WTC11 (cell line): Measurements from ENCODE around the gene ANTXR1.

Experiments
- ATF1 ChIP-seq: sonication (generic); formaldehyde crosslinking; IDR thresholded peaks from 2 replicates; pipeline ENCODE4 v1.8.1; 2023; ENCODE audit warnings: mild to moderate bottlenecking, moderate library complexity, missing genetic modification reagents
- ETV6 ChIP-seq: sonication (generic); formaldehyde crosslinking; IDR thresholded peaks from 2 replicates; pipeline ENCODE4 v1.8.1; 2022; ENCODE audit warnings: mild to moderate bottlenecking, missing genetic modification reagents
- FOXP1 ChIP-seq: sonication (generic); formaldehyde crosslinking; IDR thresholded peaks from 2 replicates; pipeline ENCODE4 v1.8.0; 2022; ENCODE audit warnings: missing genetic modification reagents, mild to moderate bottlenecking, moderate library complexity, borderline replicate concordance
- GABPB1 ChIP-seq: sonication (generic); formaldehyde crosslinking; IDR thresholded peaks from 2 replicates; pipeline ENCODE4 v1.8.1; 2023; ENCODE audit warnings: mild to moderate bottlenecking, missing genetic modification reagents
- IRF2 ChIP-seq: sonication (generic); formaldehyde crosslinking; IDR thresholded peaks from 2 replicates; pipeline ENCODE4 v1.8.0; 2022; ENCODE audit warnings: low read depth, missing genetic modification reagents, borderline replicate concordance
- KAT7 ChIP-seq: sonication (generic); formaldehyde crosslinking; IDR thresholded peaks from 2 replicates; pipeline ENCODE4 v1.8.1; 2023; ENCODE audit warnings: missing genetic modification reagents, mild to moderate bottlenecking, borderline replicate concordance
- MYBL2 ChIP-seq: sonication (generic); formaldehyde crosslinking; IDR thresholded peaks from 2 replicates; pipeline ENCODE4 v1.8.1; 2023; ENCODE audit warnings: mild to moderate bottlenecking, moderate library complexity, missing genetic modification reagents
- SOX15 ChIP-seq: fragments of 250-450 bp; sonication (Bioruptor Pico); IDR thresholded peaks from 2 replicates; pipeline ENCODE4 v1.9.0; 2021; ENCODE audit warnings: mild to moderate bottlenecking
- TF ChIP-seq, protein P1 (sequence below): fragments of 250-450 bp; sonication (Bioruptor Pico); conservative IDR thresholded peaks from 2 replicates; pipeline ENCODE4 v1.9.0; 2021; ENCODE audit warnings: mild to moderate bottlenecking
- TF ChIP-seq, protein P2 (sequence below): fragments of 200-600 bp; IDR thresholded peaks from 2 replicates; pipeline ENCODE4 v1.8.0; 2022; ENCODE audit warnings: antibody characterized with exemption
- TF ChIP-seq, protein P3 (sequence below): sonication (generic); formaldehyde crosslinking; conservative IDR thresholded peaks from 2 replicates; pipeline ENCODE4 v1.8.1; 2023; ENCODE audit warnings: mild to moderate bottlenecking, low read depth, missing genetic modification reagents, moderate library complexity
- TF ChIP-seq, protein P4 (sequence below): sonication (generic); formaldehyde crosslinking; IDR thresholded peaks from 2 replicates; pipeline ENCODE4 v1.8.1; 2023; ENCODE audit warnings: mild to moderate bottlenecking, missing genetic modification reagents
- TF ChIP-seq, protein P5 (sequence below): sonication (generic); formaldehyde crosslinking; IDR thresholded peaks from 2 replicates; pipeline ENCODE4 v1.8.1; 2023; ENCODE audit warnings: mild to moderate bottlenecking, moderate library complexity, missing genetic modification reagents
- TF ChIP-seq, protein P6 (sequence below): sonication (generic); formaldehyde crosslinking; IDR thresholded peaks from 2 replicates; pipeline ENCODE4 v1.8.1; 2022; ENCODE audit warnings: mild to moderate bottlenecking, moderate library complexity, missing genetic modification reagents

DNA sequence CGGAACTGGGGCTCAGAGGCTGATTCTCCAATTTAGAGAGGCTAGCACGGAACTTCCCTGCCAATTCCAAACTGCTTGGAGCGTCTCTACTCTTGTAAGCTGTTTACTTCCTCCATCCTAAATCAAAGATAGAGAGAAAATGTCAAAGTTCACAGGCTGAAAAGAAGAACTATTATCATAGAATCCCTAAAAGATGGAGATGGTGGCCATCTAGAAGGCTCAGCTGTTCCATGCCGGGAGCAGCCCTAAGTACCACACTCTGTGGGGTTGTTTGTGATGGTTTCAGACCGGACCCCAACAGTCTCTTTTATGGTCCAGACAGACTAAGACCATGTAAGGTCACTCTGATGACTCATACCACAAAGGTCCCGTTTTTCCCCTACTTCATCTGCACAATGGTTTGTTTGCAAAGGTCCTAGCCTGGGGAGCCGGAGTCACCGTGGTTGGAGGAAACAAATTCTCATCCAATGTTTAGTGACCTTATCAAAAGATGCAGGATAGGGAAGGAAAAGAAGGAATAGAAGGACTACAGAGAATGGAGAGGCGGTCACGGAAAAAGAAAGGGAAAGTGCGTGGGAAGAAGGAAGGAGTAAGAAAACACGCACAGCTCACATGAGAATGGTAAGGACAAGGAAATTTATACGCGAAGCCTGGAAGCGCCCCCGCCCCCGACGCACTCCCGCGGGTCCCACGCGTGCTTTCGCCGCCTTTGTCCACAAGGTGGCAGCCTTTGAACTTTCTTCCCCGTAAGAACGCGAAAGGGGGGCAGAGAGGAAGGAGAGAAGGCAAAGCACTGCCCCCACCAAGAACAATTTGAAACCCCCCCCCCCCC, 453 bp upstream of the ANTXR1 start:
- TF ChIP-seq, protein P1, sequence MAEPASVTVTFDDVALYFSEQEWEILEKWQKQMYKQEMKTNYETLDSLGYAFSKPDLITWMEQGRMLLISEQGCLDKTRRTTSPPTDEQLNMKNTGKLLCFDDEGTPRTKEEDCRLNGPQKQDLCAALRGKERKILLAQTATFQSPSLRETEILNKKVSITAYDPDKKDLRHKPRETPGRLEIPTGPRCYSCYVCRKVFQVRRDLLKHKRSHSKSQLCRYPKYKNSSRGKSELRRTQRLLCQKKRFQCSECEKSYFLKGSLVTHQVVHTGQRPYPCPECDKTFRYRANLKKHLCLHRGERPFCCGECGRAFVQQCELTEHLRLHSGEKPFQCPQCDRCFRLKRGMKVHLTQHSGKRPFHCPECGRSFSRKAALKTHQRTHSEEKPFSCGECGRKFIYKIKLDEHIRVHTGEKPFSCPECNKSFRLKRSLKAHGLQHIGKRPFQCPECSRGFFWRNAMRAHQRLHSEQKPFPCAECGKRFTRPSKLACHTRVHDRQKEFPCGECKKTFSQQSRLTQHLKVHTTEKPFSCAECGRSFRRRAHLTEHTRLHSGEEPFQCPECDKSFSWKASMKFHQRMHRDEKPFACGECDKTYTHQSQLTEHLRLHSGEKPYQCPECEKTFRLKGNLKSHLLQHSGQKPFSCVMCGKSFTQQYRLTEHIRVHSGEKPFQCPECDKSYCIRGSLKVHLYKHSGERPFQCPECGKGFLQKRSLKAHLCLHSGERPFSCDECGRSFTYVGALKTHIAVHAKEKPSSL (CRISPR knock-in tag): no peak
- TF ChIP-seq IRF2 (CRISPR knock-in tag) (no peak), ETV6 (no peak), SOX15 (CRISPR knock-in tag) (no peak), ATF1 (CRISPR knock-in tag) (no peak), GABPB1 (no peak), MYBL2 (CRISPR knock-in tag) (no peak), KAT7 (CRISPR knock-in tag) (no peak), FOXP1 (no peak)
- TF ChIP-seq, protein P2, sequence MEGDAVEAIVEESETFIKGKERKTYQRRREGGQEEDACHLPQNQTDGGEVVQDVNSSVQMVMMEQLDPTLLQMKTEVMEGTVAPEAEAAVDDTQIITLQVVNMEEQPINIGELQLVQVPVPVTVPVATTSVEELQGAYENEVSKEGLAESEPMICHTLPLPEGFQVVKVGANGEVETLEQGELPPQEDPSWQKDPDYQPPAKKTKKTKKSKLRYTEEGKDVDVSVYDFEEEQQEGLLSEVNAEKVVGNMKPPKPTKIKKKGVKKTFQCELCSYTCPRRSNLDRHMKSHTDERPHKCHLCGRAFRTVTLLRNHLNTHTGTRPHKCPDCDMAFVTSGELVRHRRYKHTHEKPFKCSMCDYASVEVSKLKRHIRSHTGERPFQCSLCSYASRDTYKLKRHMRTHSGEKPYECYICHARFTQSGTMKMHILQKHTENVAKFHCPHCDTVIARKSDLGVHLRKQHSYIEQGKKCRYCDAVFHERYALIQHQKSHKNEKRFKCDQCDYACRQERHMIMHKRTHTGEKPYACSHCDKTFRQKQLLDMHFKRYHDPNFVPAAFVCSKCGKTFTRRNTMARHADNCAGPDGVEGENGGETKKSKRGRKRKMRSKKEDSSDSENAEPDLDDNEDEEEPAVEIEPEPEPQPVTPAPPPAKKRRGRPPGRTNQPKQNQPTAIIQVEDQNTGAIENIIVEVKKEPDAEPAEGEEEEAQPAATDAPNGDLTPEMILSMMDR: peak; percentile 54; the same call in 1 of the 2 replicates
- TF ChIP-seq, protein P3, sequence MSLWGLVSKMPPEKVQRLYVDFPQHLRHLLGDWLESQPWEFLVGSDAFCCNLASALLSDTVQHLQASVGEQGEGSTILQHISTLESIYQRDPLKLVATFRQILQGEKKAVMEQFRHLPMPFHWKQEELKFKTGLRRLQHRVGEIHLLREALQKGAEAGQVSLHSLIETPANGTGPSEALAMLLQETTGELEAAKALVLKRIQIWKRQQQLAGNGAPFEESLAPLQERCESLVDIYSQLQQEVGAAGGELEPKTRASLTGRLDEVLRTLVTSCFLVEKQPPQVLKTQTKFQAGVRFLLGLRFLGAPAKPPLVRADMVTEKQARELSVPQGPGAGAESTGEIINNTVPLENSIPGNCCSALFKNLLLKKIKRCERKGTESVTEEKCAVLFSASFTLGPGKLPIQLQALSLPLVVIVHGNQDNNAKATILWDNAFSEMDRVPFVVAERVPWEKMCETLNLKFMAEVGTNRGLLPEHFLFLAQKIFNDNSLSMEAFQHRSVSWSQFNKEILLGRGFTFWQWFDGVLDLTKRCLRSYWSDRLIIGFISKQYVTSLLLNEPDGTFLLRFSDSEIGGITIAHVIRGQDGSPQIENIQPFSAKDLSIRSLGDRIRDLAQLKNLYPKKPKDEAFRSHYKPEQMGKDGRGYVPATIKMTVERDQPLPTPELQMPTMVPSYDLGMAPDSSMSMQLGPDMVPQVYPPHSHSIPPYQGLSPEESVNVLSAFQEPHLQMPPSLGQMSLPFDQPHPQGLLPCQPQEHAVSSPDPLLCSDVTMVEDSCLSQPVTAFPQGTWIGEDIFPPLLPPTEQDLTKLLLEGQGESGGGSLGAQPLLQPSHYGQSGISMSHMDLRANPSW (CRISPR knock-in tag): no peak
- TF ChIP-seq, protein P4, sequence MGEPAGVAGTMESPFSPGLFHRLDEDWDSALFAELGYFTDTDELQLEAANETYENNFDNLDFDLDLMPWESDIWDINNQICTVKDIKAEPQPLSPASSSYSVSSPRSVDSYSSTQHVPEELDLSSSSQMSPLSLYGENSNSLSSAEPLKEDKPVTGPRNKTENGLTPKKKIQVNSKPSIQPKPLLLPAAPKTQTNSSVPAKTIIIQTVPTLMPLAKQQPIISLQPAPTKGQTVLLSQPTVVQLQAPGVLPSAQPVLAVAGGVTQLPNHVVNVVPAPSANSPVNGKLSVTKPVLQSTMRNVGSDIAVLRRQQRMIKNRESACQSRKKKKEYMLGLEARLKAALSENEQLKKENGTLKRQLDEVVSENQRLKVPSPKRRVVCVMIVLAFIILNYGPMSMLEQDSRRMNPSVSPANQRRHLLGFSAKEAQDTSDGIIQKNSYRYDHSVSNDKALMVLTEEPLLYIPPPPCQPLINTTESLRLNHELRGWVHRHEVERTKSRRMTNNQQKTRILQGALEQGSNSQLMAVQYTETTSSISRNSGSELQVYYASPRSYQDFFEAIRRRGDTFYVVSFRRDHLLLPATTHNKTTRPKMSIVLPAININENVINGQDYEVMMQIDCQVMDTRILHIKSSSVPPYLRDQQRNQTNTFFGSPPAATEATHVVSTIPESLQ: no peak
- TF ChIP-seq, protein P5, sequence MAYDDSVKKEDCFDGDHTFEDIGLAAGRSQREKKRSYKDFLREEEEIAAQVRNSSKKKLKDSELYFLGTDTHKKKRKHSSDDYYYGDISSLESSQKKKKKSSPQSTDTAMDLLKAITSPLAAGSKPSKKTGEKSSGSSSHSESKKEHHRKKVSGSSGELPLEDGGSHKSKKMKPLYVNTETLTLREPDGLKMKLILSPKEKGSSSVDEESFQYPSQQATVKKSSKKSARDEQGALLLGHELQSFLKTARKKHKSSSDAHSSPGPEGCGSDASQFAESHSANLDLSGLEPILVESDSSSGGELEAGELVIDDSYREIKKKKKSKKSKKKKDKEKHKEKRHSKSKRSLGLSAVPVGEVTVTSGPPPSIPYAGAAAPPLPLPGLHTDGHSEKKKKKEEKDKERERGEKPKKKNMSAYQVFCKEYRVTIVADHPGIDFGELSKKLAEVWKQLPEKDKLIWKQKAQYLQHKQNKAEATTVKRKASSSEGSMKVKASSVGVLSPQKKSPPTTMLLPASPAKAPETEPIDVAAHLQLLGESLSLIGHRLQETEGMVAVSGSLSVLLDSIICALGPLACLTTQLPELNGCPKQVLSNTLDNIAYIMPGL (CRISPR knock-in tag): no peak
- TF ChIP-seq, protein P6, sequence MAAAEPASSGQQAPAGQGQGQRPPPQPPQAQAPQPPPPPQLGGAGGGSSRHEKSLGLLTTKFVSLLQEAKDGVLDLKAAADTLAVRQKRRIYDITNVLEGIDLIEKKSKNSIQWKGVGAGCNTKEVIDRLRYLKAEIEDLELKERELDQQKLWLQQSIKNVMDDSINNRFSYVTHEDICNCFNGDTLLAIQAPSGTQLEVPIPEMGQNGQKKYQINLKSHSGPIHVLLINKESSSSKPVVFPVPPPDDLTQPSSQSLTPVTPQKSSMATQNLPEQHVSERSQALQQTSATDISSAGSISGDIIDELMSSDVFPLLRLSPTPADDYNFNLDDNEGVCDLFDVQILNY (CRISPR knock-in tag): no peak
